GM21390 (cell line): ENCODE results near the gene SEZ6L2.

ENCODE experiments used
- ATAC-seq: cut with Tn5 transposase; IDR thresholded peaks from one replicate; pipeline ENCODE4 v1.9.1; 2021; ENCODE audit not compliant: unreplicated experiment

The SEZ6L2 gene

DNA sequence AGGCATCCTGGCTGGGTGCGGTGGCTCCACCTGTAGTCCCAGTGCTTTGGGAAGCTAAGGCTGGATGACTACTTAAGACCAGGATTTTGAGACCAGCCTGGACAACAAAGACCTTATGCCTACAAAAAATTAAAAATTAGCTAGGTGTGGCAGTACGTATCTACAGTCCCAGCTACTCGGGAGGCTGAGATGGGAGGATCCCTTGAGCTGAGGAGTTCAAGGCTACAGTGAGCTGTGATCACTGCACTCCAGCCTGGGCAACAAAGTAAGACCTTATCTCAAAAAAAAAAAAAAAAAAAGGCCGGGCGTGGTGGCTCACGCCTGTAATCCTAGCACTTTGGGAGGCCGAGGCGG is 73.0 kb downstream of the SEZ6L2 start:
- no peak for ATAC-seq

DNA sequence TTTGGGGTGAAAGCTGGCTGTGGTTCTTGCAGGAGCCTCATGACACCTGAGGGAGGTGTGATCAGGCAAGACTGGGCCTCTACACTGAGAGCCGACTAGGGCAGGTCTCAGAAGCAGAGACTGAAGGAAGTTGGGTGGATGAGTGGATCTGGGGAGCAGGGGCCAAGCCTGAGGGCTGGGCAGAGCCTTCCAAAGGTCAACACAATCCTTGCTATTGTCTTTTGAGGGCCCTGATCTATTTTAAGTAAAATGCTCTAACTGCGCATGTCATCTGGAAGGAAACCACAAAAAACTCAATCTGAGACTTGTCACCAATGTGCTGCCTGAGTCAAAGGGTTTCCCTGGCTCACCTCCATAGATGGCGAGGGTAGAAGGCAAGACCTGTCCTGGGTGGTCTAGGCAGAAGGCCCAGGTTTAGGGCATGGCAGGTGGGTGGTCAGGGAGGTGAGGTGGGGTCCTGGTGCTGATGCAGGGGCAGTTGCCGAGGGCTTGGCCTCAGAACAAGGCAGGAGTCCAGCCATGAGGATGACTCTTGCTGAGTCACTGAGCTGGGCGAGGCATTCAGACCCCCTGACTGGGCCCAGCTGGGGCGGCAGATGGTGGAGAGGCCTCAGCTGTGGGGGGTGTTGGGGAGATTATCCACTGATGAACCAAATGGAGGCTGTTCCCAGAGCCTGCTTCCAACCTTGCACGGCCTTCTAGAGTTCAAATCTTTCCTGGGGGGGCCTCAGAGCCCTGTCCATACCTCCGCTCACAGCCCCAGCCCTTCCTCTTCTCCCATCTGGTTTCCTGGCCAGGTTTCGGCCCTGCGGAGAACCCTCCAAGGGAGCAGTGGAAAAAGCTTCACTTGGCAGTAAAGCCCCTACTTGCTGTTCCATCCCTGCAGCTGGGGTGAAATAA is 74.0 kb downstream of the SEZ6L2 start:
- ATAC-seq: no peak

DNA sequence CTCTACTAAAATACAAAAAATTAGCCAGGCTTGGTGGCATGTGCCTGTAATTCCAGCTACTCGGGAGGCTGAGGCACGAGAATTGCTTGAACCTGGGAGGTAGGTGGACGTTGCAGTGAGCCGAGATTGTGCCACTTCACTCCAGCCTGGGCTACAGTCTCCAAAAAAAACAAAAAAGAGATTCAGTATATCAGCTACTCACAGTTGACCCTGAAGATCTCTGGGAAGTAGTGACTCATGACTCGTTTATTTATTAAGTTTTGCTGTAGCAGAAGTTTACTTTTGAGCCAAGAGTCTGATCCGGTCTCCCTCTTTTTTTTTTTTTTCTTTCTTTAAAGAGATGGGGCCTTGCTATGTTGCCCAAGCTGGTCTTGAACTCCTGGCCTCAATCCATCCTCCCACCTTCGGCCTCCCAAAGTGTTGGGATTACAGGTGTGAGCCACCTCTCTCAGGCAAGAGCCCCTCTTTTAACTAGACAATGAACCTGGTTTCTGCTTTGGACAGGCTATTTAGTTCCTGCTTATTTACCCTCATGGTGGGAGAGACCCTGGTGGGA is 74.7 kb downstream of the SEZ6L2 start:
- no peak for ATAC-seq

- no peak for ATAC-seq
Observed at GRCh38 chr16:29821643-29822115, 77.7 kb downstream of the SEZ6L2 start.
